HG03460 (cell line): Measurements from ENCODE around the gene GALNT14.

Experiments
- ATAC-seq: cut with Tn5 transposase; IDR thresholded peaks from one replicate; pipeline ENCODE4 v1.9.1; 2021; ENCODE audit not compliant: unreplicated experiment

GALNT14 gene

DNA sequence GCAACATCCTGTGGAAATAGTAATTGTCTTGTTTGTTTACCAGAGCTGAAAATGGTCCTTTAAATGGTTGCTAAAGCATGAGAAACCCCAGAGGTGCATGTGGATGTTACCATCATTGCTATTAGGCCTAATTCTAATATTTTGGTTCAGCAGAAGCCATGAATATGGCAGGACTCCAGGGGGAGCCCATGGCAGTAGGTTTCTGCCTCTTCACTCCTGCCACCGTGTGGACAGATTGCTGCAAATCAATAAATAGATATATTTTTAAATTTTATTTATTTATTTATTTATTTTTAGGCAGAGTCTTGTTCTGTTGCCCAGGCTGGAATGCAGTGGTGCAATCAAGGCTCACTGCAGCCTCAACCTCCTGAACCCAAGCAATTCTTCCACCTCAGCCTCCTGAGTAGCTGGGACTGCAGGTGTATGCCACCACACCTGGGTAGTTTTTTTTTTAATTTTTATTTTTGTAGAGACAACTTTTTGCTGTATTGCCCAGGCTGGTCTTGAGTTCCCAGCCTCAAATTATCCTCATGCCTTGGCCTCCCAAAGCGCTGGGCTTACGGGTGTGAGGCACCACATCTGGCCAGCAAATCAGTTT is 276.1 kb downstream of the GALNT14 start:
- no peak for ATAC-seq

DNA sequence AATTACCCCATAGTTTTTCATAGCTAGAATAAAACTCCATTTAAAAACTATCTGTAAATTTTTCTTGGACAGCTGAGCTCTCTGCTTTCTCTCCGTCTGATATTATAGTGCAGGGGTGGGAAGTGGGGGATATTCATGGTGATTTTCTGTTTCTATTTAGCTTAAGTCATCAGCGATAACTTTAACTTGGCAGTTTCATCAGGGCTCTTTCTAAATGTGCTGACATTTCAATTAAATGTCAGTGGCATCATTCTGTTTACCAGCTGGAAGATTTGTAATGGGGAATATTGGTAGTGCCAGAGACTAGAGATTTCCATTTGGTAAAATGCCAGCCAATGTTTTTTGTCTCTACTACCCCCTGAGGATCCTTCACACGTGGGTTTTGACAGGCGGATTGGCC is 277.5 kb downstream of the GALNT14 start:
- ATAC-seq = no peak
